CD4-positive, alpha-beta memory T cell (primary cell): ENCODE results near the gene C11orf58. TPM values are rescaled to one million over a fixed set of nuclear protein-coding genes. Genes with fewer than 3 reads are reported as not detected.

ENCODE experiments used
- CTCF ChIA-PET: fragments of 350-600 bp; sonication (Branson Sonifier 250); formaldehyde crosslinking; loops from one replicate; lab custom pipeline; 2021; ENCODE audit warnings: inconsistent platforms; ENCODE audit not compliant: partially characterized antibody; lab: Charles Lee
- POLR2A ChIA-PET: fragments of 350-600 bp; sonication (Branson Sonifier 250); formaldehyde crosslinking; loops from one replicate; lab custom pipeline; 2021; ENCODE audit not compliant: partially characterized antibody; lab: Charles Lee
- DNase-seq, 5 donors: peaks; one replicate each; pipeline versions ENCODE4 v3.0.0 to v3.0.0-alpha.2; 2020 to 2022; ENCODE audit warnings: mixed read lengths in 1 of 5
- H3K27ac ChIP-seq: one replicate; pipeline ENCODE4 v1.7.0; 2013; ENCODE audit warnings: low read depth, low read length
- H3K27me3 ChIP-seq: 2 replicates; pipeline ENCODE4 v1.7.0; 2013; ENCODE audit warnings: mild to moderate bottlenecking, low read length, moderate library complexity; ENCODE audit not compliant: insufficient read depth
- H3K36me3 ChIP-seq: 2 replicates; pipeline ENCODE4 v1.7.0; 2013; ENCODE audit warnings: mild to moderate bottlenecking, low read length, moderate library complexity; ENCODE audit not compliant: insufficient read depth
- H3K4me1 ChIP-seq: 2 replicates; pipeline ENCODE4 v1.7.0; 2013; ENCODE audit warnings: mild to moderate bottlenecking, low read length, moderate library complexity; ENCODE audit not compliant: insufficient read depth
- H3K4me3 ChIP-seq, 2 donors: one replicate each; pipeline ENCODE4 v1.7.0; 2013; ENCODE audit warnings: low read length in 2 of 2, mild to moderate bottlenecking in 1 of 2
- H3K9me3 ChIP-seq, 2 donors: one replicate each; pipeline ENCODE4 v1.7.0; 2013; ENCODE audit warnings: low read length in 2 of 2, control low read depth in 1 of 2; ENCODE audit not compliant: control insufficient read depth in 1 of 2
- H3K27ac Mint-ChIP-seq, 7 donors: one replicate each; pipeline ENCODE4 v1.8.0; 2020 to 2021; ENCODE audit warnings: mixed read lengths in 7 of 7, mild to moderate bottlenecking in 6 of 7, inconsistent platforms in 3 of 7, moderate library complexity in 3 of 7
- H3K27me3 Mint-ChIP-seq, 2 donors: one replicate each; pipeline ENCODE4 v1.8.0; 2020 to 2021; ENCODE audit warnings: mixed read lengths in 2 of 2
- H3K36me3 Mint-ChIP-seq, 2 donors: one replicate each; pipeline ENCODE4 v1.8.0; 2020 to 2021; ENCODE audit warnings: mixed read lengths in 2 of 2, inconsistent platforms in 1 of 2, mild to moderate bottlenecking in 1 of 2
- H3K4me1 Mint-ChIP-seq, 4 donors: one replicate each; pipeline ENCODE4 v1.8.0; 2020 to 2021; ENCODE audit warnings: mixed read lengths in 4 of 4, mild to moderate bottlenecking in 1 of 4
- H3K4me3 Mint-ChIP-seq, 8 donors: one replicate each; pipeline ENCODE4 v1.8.0; 2020 to 2021; ENCODE audit warnings: mixed read lengths in 8 of 8, mild to moderate bottlenecking in 7 of 8, moderate library complexity in 6 of 8, inconsistent platforms in 3 of 8
- H3K9me3 Mint-ChIP-seq, 8 donors: one replicate each; pipeline ENCODE4 v1.8.0; 2020 to 2021; ENCODE audit warnings: mixed read lengths in 8 of 8, mild to moderate bottlenecking in 5 of 8, inconsistent platforms in 3 of 8, moderate library complexity in 1 of 8
- intact Hi-C: fragments of 100-400 bp; cut with micrococcal nuclease; formaldehyde crosslinking; loops from one replicate; pipeline ENCODE4 v1.15.1; 2023
- polyA plus RNA-seq, 2 donors: library from polyadenylated mRNA; unstranded; fragments of 300-500 nt; fragmentation: Illumina TruSeq; gene quantifications; one replicate each; pipeline ENCODE4 v1.2.3, GENCODE V29; 2021
- total RNA-seq, 2 experiments: library from RNA; stranded (reverse); gene quantifications; one replicate each; pipeline ENCODE4 v1.2.3, GENCODE V29; 2021

C11orf58 gene
- total and polyA plus RNA-seq, 4 experiments from 2014 or later: 145 to 221 (median 158) TPM

GRCh38 chr11:16794047-16794818 lies 55.8 kb downstream of the C11orf58 start:
- peak overlapping the region in 3 of 8 donors; percentile 13 to 31 (median 19) for H3K4me3 Mint-ChIP-seq
- Histone ChIP-seq H3K4me3 (no peak overlapping the region), H3K4me1 (peaks cover 11% of the 10 kb centered on the region), H3K36me3 (no peaks in the 10 kb centered on the region), H3K27ac (no peak overlapping the region), H3K9me3 (no peaks in the 10 kb centered on the region), H3K27me3 (no peaks in the 10 kb centered on the region)
- H3K4me1 Mint-ChIP-seq: peaks cover 3 to 33% (median 12%) of the 10 kb centered on the region in 4 donors
- CTCF ChIA-PET: interaction anchor here (2.0 to 3.3 kb wide), 2 partner anchors 9 to 26 kb away, joined by 6 to 26 read pairs; no protein-coding TSS in a partner anchor
- no peaks in the 10 kb centered on the region for H3K9me3 Mint-ChIP-seq
- peaks cover 3 to 4% of the 10 kb centered on the region in 2 donors for H3K36me3 Mint-ChIP-seq
- DNase-seq: no peak
- H3K27me3 Mint-ChIP-seq: no peaks in the 10 kb centered on the region
- H3K27ac Mint-ChIP-seq: peak overlapping the region in 6 of 7 donors; percentile 8 to 86 (median 80)
- POLR2A ChIA-PET: no interaction called here
- intact Hi-C loops: no loop called here

GRCh38 chr11:16795146-16795545 lies 56.7 kb downstream of the C11orf58 start:
- Histone ChIP-seq H3K27me3 (no peaks in the 10 kb centered on the region), H3K36me3 (no peaks in the 10 kb centered on the region), H3K4me3 (no peak overlapping the region), H3K27ac (no peak overlapping the region), H3K4me1 (peaks cover 11% of the 10 kb centered on the region), H3K9me3 (no peaks in the 10 kb centered on the region)
- Mint-ChIP-seq H3K9me3 (no peaks in the 10 kb centered on the region), H3K4me1 (peaks cover 3 to 40% (median 12%) of the 10 kb centered on the region in 4 donors), H3K27me3 (no peaks in the 10 kb centered on the region), H3K27ac (peak overlapping the region; percentile 66 to 88 (median 80)), H3K36me3 (peaks cover 3 to 4% of the 10 kb centered on the region in 2 donors), H3K4me3 (peak overlapping the region; percentile 19 to 64 (median 53))
- DNase-seq: peak in 3 of 5 donors; percentile 11 to 16 (median 12)
- CTCF ChIA-PET: interaction anchor here (3.3 kb wide), 1 partner anchor 10 kb away, joined by 26 read pairs; no protein-coding TSS in a partner anchor
- intact Hi-C loops: no loop called here
- POLR2A ChIA-PET: no interaction called here

GRCh38 chr11:16796311-16796710 lies 57.9 kb downstream of the C11orf58 start:
- Mint-ChIP-seq H3K27me3 (no peaks in the 10 kb centered on the region), H3K27ac (no peak overlapping the region), H3K4me1 (peaks cover 3 to 44% (median 15%) of the 10 kb centered on the region in 4 donors), H3K4me3 (no peak overlapping the region), H3K36me3 (peaks cover 0 to 3% of the 10 kb centered on the region in 2 donors), H3K9me3 (no peaks in the 10 kb centered on the region)
- no peak overlapping the region for H3K27ac ChIP-seq
- DNase-seq: no peak
- intact Hi-C loops: no loop called here
- CTCF ChIA-PET: interaction anchor here (3.3 kb wide), 1 partner anchor 10 kb away, joined by 25 read pairs; no protein-coding TSS in a partner anchor
- H3K27me3 ChIP-seq: no peaks in the 10 kb centered on the region
- H3K4me3 ChIP-seq: no peak overlapping the region
- H3K4me1 ChIP-seq: peaks cover 15% of the 10 kb centered on the region
- no peaks in the 10 kb centered on the region for H3K36me3 ChIP-seq
- H3K9me3 ChIP-seq: no peaks in the 10 kb centered on the region
- POLR2A ChIA-PET: no interaction called here

GRCh38 chr11:16797776-16798175 lies 59.3 kb downstream of the C11orf58 start:
- Mint-ChIP-seq H3K27me3 (no peaks in the 10 kb centered on the region), H3K36me3 (peaks cover 0 to 2% of the 10 kb centered on the region in 2 donors), H3K9me3 (no peaks in the 10 kb centered on the region), H3K27ac (peak overlapping the region in 3 of 7 donors; percentile 30 to 70 (median 48)), H3K4me1 (peaks cover 3 to 36% (median 15%) of the 10 kb centered on the region in 4 donors), H3K4me3 (no peak overlapping the region)
- no peaks in the 10 kb centered on the region for H3K9me3 ChIP-seq
- intact Hi-C loops: no loop called here
- no peaks in the 10 kb centered on the region for H3K27me3 ChIP-seq
- no peak for DNase-seq
- ChIA-PET CTCF (interaction anchor here (0.6 to 3.3 kb wide), 2 partner anchors 11 to 1800 kb away, joined by 3 to 25 read pairs; no protein-coding TSS in a partner anchor), POLR2A (no interaction called here)
- H3K36me3 ChIP-seq: no peaks in the 10 kb centered on the region
- no peak overlapping the region for H3K27ac ChIP-seq
- no peak overlapping the region for H3K4me3 ChIP-seq
- peaks cover 9% of the 10 kb centered on the region for H3K4me1 ChIP-seq

- no peak overlapping the region for H3K4me3 ChIP-seq
- H3K36me3 Mint-ChIP-seq: peaks cover 0 to 2% of the 10 kb centered on the region in 2 donors
- H3K9me3 Mint-ChIP-seq: no peaks in the 10 kb centered on the region
- H3K27ac ChIP-seq: no peak overlapping the region
- H3K4me3 Mint-ChIP-seq: no peak overlapping the region
- intact Hi-C loops: no loop called here
- peaks cover 3 to 33% (median 18%) of the 10 kb centered on the region in 4 donors for H3K4me1 Mint-ChIP-seq
- no peaks in the 10 kb centered on the region for H3K36me3 ChIP-seq
- H3K27ac Mint-ChIP-seq: peak overlapping the region in 1 of 7 donors; percentile 70
- no peaks in the 10 kb centered on the region for H3K27me3 ChIP-seq
- DNase-seq: no peak
- H3K4me1 ChIP-seq: peaks cover 15% of the 10 kb centered on the region
- ChIA-PET CTCF (interaction anchor here (0.9 to 3.3 kb wide), 2 partner anchors 13 to 22 kb away, joined by 4 to 25 read pairs; no protein-coding TSS in a partner anchor), POLR2A (interaction anchor here (0.6 kb wide), 1 partner anchor 329 kb away, joined by 4 read pairs; no protein-coding TSS in a partner anchor)
- no peaks in the 10 kb centered on the region for H3K27me3 Mint-ChIP-seq
- no peaks in the 10 kb centered on the region for H3K9me3 ChIP-seq
Measured at GRCh38 chr11:16799221-16799620, 60.8 kb downstream of the C11orf58 start.

GRCh38 chr11:16799890-16800289 lies 61.4 kb downstream of the C11orf58 start:
- no peaks in the 10 kb centered on the region for H3K27me3 Mint-ChIP-seq
- no peaks in the 10 kb centered on the region for H3K36me3 ChIP-seq
- POLR2A ChIA-PET: no interaction called here
- no peaks in the 10 kb centered on the region for H3K27me3 ChIP-seq
- no peak overlapping the region for H3K4me3 Mint-ChIP-seq
- CTCF ChIA-PET: interaction anchor here (0.9 to 3.3 kb wide), 5 partner anchors 11 to 21 kb away, joined by 3 to 25 read pairs (median 7); no protein-coding TSS in a partner anchor
- H3K4me3 ChIP-seq: no peak overlapping the region
- H3K4me1 ChIP-seq: peaks cover 16% of the 10 kb centered on the region
- H3K4me1 Mint-ChIP-seq: peaks cover 3 to 37% (median 16%) of the 10 kb centered on the region in 4 donors
- H3K27ac Mint-ChIP-seq: peak overlapping the region in 5 of 7 donors; percentile 14 to 72 (median 62)
- H3K36me3 Mint-ChIP-seq: peaks cover 0 to 2% of the 10 kb centered on the region in 2 donors
- intact Hi-C loops: no loop called here
- no peak for DNase-seq
- H3K9me3 ChIP-seq: no peaks in the 10 kb centered on the region
- no peaks in the 10 kb centered on the region for H3K9me3 Mint-ChIP-seq
- H3K27ac ChIP-seq: no peak overlapping the region

- DNase-seq: no peak
Measured at GRCh38 chr11:16800382-16800781, 61.9 kb downstream of the C11orf58 start.

More at GRCh38 chr11:16800382-16800781, 61.9 kb downstream of the C11orf58 start:
- Mint-ChIP-seq H3K4me1 (peaks cover 0 to 33% (median 12%) of the 10 kb centered on the region in 4 donors), H3K4me3 (no peak overlapping the region), H3K36me3 (peaks cover 0 to 2% of the 10 kb centered on the region in 2 donors), H3K27me3 (no peaks in the 10 kb centered on the region), H3K9me3 (no peaks in the 10 kb centered on the region), H3K27ac (peak overlapping the region in 5 of 7 donors; percentile 14 to 72 (median 47))
- Histone ChIP-seq H3K4me1 (peaks cover 16% of the 10 kb centered on the region), H3K27me3 (no peaks in the 10 kb centered on the region), H3K36me3 (no peaks in the 10 kb centered on the region), H3K4me3 (no peak overlapping the region), H3K27ac (no peak overlapping the region), H3K9me3 (no peaks in the 10 kb centered on the region)
- intact Hi-C loops: no loop called here
- ChIA-PET POLR2A (no interaction called here), CTCF (interaction anchor here (0.8 to 3.0 kb wide), 4 partner anchors 10 to 20 kb away, joined by 3 to 16 read pairs (median 5); no protein-coding TSS in a partner anchor)
